ENCODE data around the gene ZNF414.

Gene ZNF414

DNA sequence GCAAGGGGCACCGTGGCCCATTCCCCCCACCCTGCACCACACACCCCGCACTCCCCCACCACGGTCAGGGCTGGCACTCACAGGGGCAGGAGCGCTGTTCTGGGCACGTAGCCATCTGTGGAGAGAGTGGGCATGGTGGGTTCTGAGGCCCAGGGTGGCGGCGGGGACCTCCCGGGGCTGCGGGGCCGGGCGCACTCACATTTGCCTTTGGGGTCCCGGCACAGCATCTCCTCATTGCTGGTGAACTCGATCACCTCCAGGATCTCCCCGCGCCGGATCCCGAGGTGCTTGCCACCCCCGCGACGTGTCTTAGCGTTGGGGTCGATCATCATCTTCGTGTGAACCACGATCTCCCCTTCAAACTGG, 23.6 kb downstream of the ZNF414 start:
- DNase-seq (ENCODE audit: low spot score) = no peak

DNA sequence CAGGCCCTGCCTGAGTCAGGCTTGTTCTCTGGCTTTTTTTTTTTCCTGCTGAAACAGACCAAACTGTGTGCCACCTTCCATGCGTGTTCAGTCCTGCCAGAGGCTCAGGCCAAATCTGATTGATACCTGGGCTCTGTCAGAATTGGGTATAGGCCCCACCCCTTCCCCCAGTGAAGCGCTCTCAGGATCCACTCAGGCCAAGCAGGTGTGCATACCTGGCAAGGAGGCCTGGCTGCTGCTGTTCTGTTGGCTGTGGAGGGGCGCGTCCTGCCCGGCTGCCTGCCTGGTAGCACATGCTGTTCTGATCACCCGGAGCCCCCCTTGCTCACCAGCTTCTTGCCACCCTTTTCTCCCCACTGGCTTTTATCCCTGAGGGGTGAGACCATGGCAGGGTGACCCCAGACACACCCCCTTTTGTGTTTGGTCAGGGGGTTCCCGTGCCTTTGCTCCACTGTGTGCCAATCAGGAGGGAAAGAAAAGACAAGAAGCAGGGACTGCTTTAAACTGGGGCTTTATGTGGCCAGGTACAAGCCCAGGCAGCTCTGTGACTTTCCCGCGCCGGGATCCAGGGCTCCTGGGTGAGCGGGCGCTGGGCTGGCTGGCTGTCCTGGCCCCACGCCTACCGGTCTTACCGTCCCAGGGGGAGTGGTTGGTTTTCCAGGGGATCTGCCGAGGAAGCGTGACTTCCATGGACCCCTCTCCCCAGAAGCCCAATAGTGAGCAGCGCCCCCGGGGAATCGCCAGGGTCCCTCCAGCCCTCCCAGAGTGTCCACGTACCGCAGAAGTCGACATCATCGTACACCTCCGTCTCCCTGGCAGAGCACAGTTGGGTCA, 24.2 kb downstream of the ZNF414 start:
- no peak for DNase-seq (ENCODE audit: low spot score)

DNA sequence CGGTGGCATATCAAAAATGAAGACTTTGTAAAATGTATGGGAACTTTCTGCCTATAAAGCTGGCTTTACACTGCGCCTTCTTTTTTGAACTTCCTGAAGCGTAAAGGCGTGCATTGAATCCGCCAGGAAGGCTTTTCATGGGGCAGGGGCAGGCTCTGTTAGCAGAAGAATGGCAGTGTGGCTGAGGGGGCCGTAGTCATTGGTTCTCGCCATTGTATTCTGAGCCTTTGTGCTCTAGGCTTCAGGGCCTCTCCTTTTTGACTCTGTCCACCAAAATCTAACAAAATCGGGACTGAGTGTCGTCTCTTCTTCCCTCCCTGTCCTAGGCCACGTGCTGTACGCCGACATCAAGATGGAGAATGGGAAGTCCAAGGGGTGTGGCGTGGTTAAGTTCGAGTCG, 25.6 kb downstream of the ZNF414 start:
- DNase-seq (ENCODE audit: low spot score) = no peak

DNA sequence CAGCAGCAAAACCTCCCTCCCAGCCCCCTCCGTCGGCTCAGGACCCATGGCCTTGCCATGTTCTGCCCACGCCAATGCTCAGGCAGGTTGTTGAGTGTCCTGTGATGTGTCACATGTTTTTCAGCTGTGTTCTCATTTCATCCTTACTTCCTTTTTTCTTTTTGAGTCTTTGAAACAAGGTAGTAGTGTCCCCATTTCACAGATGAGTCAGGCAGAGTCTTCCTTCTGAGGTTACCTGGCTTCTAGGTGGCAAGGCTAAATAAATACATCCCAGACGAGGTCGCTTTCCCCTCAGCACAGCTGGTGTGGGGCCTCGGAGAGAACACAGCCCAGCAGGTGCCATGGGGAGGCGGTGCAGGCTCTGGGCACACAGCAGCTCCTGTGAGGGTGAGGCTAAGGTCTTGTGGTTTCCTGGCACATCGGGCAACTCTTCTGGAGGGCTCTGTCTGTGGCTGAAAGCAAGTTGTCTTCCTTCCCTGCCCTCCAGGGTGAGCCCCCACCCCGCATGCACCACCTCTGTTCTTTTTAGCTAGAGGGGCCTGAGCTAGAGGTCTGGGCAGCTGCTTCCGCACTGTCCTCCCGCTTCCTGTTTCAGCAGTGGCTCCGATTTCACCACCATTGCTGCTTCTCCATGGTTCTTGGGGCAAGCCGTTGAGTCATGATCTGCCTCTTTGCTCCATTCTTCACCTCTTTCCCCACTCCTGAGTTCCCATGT, 26.7 kb downstream of the ZNF414 start:
- no peak for DNase-seq (ENCODE audit: low spot score)

DNA sequence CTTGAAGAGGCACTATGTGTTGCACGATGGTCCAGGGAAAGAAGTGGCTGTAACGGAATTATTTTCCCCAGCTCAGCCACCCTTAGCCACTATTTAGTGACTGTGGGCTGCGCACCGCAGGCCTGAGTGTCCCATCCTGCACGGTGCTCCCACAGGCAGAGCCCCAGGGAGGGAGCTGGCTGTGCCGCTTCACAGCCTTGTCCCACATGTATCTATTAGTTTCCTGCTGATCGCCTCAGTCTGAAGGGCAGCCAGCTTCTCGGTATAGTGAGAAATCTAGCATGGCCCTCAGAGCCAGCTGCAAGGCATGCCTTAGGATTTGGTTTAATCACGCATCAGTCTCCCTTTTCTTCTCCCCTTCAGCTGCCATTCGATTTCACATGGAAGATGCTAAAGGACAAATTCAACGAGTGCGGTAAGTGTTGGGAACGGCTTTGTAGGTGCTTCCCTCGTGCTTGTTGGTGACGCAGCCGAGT, 27.3 kb downstream of the ZNF414 start:
- no peak for DNase-seq (ENCODE audit: low spot score)

DNA sequence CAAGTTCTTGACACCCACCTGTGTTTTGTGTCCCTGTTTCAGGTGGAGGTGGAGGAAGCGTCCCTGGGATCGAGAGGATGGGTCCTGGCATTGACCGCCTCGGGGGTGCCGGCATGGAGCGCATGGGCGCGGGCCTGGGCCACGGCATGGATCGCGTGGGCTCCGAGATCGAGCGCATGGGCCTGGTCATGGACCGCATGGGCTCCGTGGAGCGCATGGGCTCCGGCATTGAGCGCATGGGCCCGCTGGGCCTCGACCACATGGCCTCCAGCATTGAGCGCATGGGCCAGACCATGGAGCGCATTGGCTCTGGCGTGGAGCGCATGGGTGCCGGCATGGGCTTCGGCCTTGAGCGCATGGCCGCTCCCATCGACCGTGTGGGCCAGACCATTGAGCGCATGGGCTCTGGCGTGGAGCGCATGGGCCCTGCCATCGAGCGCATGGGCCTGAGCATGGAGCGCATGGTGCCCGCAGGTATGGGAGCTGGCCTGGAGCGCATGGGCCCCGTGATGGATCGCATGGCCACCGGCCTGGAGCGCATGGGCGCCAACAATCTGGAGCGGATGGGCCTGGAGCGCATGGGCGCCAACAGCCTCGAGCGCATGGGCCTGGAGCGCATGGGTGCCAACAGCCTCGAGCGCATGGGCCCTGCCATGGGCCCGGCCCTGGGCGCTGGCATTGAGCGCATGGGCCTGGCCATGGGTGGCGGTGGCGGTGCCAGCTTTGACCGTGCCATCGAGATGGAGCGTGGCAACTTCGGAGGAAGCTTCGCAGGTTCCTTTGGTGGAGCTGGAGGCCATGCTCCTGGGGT, 28.2 kb downstream of the ZNF414 start:
- DNase-seq (ENCODE audit: low spot score) = no peak

DNA sequence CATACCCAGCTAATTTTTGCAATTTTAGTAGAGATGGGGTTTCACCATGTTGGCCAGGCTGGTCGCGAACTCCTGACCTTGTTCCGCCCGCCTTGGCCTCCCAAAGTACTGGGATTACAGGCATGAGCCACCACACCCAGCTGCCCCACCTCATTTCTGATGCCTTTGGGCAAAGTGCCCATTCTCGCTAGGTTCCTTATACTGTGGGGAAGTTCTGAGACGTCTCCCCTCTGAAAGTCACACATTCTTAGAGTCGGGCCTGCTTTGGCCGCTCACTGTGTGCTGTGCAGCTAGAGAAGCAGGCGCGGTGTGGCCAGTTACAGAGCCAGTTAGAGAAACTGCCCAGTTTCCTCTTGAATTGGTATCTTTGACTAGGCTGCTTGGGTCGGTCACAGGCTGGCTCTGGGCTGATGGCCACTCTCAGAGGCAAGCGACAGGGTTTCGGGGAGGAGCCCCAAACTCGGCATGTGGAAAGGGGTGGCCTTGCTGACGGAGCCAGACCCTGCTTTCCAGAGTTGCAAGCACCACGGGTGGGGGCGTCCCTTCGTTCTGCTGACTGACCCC, 29.6 kb downstream of the ZNF414 start:
- DNase-seq (ENCODE audit: low spot score) = no peak

DNA sequence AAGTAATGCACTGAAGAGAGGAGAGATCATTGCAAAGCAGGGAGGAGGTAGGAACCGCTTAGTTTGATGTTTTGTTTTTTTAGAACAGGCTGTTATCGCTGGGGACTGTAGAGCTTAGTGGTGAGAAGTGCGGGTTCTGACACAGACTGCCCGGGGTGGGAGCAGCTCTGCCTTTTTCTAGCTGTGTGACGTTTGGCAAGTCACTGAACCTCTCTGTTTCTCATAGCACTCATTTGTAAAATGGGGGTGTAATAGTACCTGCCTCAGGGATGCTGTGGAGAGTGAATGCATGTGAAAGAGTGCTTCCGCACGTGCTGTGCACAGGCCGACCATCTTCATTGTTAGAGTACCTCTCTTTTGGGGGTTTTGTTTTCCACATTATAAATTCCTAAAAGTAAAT, 30.8 kb downstream of the ZNF414 start:
- DNase-seq (ENCODE audit: low spot score) = no peak

DNA sequence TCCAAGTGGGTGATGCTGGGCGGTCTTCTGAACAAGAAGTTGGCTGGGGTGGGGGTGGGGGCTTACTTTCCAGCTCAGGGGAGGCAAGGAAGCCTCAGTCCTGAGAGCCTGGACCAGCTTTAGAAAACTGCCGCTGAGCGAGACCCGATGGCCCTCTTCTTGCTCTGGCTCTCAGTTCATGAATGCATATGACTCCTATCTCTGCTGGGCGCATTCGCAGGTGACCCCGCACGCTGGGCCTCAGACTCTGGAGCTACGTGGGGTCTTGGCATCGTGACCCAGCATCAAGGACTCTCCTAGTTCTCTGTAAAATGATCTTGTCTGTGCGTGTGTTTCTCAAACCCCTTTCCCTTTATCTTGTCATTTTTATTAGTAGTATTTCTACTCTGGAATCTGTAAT, 31.3 kb downstream of the ZNF414 start:
- no peak for DNase-seq (ENCODE audit: low spot score)

DNA sequence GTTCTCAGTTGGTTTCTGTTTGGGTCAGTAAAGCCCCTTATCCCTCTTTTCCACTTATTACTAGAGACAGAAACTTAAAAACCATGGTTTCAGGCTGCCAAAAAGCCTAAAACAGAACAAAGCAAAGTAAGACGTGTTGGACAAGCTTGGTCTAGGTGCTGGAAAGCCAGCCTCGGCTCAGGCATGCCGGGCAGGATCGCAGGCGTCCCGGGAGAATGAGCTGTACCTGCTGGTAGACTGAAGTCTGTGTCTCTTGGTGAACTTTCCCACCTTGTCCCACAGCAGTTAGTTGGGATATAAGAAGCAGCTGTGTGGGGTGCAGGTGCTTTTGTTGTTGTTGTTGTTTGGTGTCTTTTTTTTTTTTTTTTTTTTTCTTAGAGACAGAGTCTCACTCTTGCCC, 32.4 kb downstream of the ZNF414 start:
- DNase-seq (ENCODE audit: low spot score) = no peak

DNA sequence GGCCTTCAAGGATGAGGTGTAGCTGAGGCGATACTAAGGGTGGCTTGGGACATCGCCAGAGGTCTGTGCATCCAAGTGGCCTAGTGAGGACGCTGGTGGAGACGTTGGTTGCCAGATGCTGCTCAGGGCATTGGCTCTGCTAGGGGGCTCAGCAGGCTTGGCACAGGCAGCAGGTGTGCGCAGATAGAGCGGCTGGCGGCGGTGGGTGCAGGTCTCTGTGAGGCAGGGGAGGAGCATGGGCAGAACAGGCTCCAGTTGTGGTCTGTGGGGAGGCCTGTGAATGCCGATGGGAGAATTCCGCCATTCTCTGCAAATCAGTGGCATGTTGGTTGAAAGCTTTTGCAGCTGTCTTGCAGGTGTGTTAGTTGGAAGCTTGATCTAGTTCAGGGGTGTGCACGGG, 32.8 kb downstream of the ZNF414 start:
- DNase-seq (ENCODE audit: low spot score) = no peak

DNA sequence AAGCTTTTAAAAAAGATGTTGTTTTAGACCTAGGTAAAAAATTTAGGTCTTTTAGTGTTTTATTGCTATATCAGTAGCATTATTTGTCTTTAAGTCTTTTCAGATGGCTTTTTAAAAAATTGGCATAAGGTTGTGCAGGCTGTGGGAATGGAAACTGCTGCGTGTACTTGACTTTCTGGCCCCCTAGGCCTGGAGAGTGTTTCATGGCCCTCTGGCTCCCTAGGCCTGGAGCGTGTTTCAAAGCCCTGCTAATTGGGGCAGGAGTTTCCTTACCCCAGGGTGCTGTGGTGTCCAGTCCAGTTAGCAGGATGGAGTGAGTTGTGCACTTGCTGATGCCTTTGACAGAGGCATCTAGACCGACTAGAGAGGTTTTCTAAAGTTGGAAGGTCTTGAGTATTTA, 35.4 kb downstream of the ZNF414 start:
- no peak for DNase-seq (ENCODE audit: low spot score)

DNA sequence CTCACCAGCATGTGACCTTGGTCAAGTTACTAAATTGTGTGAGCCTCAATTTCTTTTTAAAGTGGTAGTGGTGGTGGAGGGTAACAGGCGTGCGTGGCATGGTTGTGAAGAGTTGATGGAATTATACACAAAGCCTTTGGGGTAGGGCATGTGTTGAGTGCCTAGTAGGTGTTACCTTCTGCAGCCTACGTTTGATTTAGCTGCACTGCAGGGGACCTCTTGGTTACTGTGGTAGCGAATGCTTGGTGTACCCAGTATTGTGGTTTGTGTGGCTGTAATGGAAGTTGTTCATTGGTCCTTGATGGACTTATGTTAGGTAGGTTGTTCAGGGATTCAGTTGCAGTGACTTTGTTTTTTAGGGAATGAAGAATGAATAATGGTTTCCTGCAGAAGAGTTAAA, 36.1 kb downstream of the ZNF414 start:
- DNase-seq (ENCODE audit: low spot score) = no peak

DNA sequence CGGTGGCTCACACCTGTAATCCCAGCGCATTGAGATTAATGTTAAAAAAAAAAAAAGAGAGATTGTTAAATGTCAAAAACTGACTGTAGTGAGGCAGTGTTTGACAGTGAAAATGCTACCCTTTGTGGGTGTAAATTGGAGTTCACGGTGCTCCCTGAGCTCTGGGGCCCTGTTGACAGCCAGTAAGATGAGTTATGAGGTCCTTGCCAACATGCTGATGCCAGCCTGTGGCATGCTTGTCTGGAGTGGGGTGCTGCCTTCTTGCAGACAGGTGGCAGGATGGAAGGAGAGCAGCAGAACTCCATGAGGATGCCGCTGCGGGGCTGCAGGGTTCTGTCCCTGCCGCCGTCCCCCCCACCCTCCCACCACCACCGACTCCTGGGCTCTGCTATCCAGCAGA, 37.4 kb downstream of the ZNF414 start:
- DNase-seq (ENCODE audit: low spot score) = no peak

DNA sequence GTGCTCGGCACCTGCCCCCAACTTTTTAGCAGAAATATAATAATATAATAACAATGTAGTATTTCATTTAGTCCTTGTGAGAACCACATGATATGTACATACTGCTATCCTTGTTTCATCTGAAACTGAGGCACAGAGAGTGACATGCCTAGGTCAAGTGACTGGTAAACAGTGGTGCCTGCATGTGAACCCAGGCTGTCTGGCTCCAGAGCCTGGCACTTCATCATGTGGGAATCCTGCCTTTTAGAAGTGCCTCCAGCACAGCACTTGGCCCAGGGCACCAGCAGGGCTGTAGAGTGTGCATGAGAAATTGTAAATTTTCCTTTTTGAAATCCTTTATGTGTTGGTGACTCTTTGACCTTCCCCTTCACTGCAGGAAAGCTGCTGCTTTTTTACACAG, 39.0 kb downstream of the ZNF414 start:
- no peak for DNase-seq (ENCODE audit: low spot score)

DNA sequence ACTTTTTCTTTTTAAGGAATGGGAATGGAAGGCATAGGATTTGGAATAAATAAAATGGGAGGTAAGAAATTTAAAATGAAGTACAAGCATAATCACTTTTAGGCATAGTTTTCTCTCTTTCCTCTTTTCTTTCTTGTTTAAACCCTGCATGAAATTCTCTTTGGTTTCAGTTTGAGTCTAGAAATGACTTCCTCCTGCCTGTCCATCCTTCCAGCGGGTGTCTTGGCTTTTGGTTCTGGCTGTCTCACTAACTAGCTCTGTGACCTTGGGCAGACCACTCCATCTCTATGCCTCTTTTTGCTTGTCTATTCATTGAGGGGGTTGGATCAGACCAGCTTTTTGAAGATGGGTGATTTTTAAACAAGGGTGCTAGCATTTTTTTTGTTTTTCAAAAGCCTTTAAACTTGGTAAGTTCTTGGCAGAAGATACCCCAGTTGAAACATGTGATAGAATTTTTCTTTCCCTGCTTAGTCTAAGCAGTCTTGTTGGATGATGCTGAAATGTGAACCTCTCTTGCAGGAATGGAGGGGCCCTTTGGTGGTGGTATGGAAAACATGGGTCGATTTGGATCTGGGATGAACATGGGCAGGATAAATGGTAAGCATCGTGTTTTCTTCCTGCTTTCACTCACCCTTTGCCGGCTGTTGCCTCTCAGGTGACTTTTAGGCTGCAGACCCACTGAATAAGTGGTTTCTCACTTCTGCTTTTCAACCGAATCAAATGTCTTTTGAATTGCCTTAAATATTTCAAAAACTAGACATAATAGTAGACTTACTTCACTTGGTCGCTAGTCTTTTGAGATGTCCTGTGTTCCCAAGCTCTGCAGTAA, 40.1 kb downstream of the ZNF414 start:
- no peak for DNase-seq (ENCODE audit: low spot score)

DNA sequence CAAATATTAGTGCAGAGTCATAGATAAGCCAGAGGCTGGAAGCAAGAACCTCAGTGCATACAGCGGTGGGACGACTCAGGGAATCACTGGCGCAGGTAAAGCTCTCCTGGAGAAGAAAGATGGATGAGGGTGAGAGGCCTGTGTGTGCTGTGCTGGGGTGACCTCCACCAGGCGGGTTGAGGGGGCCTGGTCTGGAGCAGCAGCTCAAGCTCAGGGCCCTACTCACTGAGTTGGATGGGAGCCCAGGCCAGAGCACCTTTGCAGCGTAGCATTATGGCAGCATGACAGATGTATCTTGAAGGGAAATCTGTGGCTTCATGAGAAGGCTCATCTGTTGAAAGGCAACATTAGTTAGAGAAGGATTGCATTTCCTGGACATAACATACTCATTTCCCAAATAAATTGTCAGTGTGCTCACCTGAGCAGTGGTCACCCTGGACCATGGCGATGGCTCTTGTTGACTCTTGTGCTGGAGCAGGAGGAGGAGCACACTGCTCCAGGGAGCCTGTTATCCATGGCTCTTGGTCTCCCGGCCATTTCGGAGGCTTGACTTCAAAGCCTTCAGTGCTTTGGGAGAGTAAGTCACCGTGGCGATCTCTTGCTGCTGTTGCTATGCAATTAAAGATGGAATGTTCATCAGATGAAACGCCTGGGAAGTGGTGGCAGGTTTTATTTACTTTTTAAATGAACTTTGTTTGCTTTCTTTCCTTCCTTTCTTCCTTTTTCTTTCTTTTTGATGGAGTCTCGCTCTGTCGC, 44.2 kb downstream of the ZNF414 start:
- DNase-seq (ENCODE audit: low spot score) = no peak

DNA sequence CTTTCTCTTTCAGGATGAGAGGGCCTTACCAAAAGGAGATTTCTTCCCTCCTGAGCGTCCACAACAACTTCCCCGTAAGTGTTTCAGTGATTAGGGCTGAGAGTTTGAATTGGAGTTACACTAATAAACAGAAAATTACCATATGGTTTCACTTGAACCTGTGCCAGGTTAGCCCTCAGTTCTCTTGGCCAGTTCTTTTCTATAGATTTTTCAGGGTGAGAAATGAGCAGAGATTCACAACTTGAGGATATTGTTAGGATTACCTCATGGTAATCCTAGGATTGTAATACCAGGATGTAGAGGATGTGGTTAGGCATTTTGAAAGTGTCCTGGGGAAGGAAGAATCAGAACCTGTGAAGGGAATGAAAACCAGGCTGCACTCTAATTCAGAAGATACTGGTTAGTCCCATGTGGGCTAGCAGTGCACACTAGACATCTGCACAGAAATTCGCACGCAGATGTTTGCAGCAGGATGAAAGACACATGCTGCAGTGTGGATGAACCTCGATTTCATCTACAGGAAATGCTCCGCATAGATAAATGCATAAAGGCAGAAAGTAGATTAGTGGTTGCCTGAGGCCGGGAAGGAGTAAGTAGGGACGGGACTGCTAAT, 45.1 kb downstream of the ZNF414 start:
- DNase-seq (ENCODE audit: low spot score) = no peak

DNA sequence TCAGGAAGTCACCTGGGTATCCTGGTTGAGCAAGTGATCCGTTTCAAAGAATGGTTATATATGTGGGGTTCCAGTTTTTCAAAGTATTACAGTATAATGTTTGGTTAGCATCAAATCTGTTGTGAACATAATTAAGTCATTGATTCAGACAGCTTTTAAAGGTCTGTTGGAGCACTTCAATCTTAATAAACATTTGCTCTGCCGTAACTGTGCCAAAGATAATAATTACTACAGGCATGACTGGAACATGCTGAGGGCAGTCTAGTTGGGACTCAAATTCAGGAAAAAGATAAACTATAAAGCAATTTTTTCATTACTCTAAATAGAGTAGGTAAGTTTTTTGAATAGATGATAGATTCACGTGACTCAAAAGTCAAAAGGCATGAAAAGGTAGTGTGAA, 45.8 kb downstream of the ZNF414 start:
- DNase-seq (ENCODE audit: low spot score) = no peak

DNA sequence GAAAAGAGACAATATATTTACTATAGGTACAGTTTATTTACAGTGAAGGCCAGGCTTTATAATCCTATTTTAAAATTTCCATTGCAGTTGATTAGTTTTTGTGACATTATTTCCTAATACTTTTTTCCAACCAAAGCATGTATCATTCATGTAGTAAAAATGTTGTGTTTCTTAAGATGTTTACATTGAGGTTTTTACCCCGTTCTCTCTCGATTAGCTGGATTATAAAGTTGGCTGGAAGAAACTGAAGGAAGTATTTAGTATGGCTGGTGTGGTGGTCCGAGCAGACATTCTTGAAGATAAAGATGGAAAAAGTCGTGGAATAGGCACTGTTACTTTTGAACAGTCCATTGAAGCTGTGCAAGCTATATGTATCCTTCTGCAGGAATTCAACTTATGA, 47.9 kb downstream of the ZNF414 start:
- no peak for DNase-seq (ENCODE audit: low spot score)
